Measurements from ENCODE around the gene IFITM1. TPM values are rescaled to one million over a fixed set of nuclear protein-coding genes. Genes with fewer than 3 reads are reported as not detected.
"Not testable (repeated sequence)": the region's sequence is repeated elsewhere in the genome, so short reads cannot be mapped to it uniquely, and the experiment has no call there.

The IFITM1 gene
- total RNA-seq, 6 donors from 2014 or later, result 16.8 to 119 (median 74.5) TPM

- TF ChIP-seq POLR2AphosphoS5 (IDR thresholded peaks at IDR 0.05) (no peak), CTCF (IDR thresholded peaks at IDR 0.05) (no peak), POLR2A (IDR thresholded peaks at IDR 0.05) (no peak), EP300 (IDR thresholded peaks at IDR 0.05) (no peak)
- 68 to 77% methylated on average over 4 to 5 of the region's 5 CpGs for WGBS, 2 donors
These were observed 45.4 kb downstream of the IFITM1 start for GRCh38 chr11:359181-359714.

DNA sequence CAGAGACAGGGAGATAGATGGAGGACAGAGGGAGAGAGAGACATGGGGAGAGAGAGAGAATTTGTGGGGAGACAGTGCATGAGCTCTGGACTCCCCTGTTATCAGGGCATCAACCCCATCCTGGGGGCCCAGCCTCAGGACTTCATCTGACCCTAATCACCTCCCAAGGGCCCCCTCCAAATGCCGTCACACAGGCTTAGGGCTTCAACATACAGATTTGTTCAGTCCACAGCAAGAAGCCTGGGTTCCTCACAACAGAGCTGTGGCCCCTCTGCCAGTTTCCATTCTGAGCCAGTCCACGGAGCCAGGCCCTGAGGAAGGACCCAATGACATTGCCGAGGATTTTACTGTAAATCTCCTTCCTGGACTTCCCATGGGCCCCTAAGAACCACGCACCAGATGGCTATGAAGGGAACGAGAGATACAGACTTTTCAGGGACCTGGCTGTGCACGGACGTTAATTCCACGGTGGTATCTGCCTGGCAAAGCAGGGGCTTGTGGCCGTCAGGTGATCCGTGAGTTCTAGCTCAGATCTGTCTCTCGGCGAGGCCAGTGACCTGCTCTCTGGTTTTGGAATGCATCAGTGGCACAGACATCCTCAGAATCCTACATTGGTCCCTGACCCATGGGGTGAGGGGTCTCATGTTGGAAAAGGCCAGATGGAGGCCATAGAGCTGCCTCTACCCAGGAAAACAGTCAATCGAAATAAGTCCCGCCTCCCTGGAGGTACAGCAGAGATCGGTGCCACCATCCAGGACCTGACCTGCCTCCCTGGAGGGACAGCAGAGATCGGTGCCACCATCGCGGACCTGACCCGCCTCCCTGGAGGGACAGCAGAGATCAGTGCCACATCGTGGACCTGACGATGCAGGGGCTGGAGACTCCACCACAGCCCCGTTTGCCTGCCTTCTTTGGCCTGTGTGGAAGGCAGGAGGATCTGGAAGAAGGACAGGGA, 46.8 kb downstream of the IFITM1 start:
- Histone ChIP-seq H3K36me3 (no peaks in the 10 kb centered on the region), H3K4me3 (no peak overlapping the region), H3K27ac (no peak overlapping the region), H3K27me3 (peaks cover 0 to 3% (median 0%) of the 10 kb centered on the region in 4 donors), H3K4me1 (peaks cover 1 to 7% (median 3%) of the 10 kb centered on the region in 4 donors), H3K9me3 (peaks cover 0 to 5% (median 0%) of the 10 kb centered on the region in 4 donors)
- peak; percentile 26 to 33 for ATAC-seq (ENCODE audit: low FRiP score in 2 of 2)
- DNase-seq, result peak in 1 of 2 donors; percentile 36
- no peak for TF ChIP-seq EP300 (IDR thresholded peaks at IDR 0.05)
- no peak for TF ChIP-seq POLR2A (IDR thresholded peaks at IDR 0.05)
- no peak for TF ChIP-seq POLR2AphosphoS5 (IDR thresholded peaks at IDR 0.05)
- TF ChIP-seq CTCF (IDR thresholded peaks at IDR 0.05), result no peak
- 84 to 91% methylated on average over 17 to 22 of the region's 22 CpGs for WGBS, 2 donors

More at GRCh38 chr11:359181-359714, 45.4 kb downstream of the IFITM1 start:
- peaks cover 12 to 17% (median 15%) of the 10 kb centered on the region in 4 donors for H3K4me1 ChIP-seq
- no peaks in the 10 kb centered on the region for H3K27me3 ChIP-seq
- H3K27ac ChIP-seq, result no peak overlapping the region
- DNase-seq (no peak), ATAC-seq (ENCODE audit: low FRiP score in 2 of 2) (no peak)
- H3K36me3 ChIP-seq, result no peaks in the 10 kb centered on the region
- H3K9me3 ChIP-seq, result peaks cover 0 to 5% (median 0%) of the 10 kb centered on the region in 4 donors
- no peak overlapping the region for H3K4me3 ChIP-seq

GRCh38 chr11:362642-363442, 49.0 kb downstream of the IFITM1 start:
- TF ChIP-seq CTCF (IDR thresholded peaks at IDR 0.05), result no peak
- no peak for TF ChIP-seq EP300 (IDR thresholded peaks at IDR 0.05)
- no peak for TF ChIP-seq POLR2AphosphoS5 (IDR thresholded peaks at IDR 0.05)
- no peak for TF ChIP-seq POLR2A (IDR thresholded peaks at IDR 0.05)
- Histone ChIP-seq H3K36me3 (no peaks in the 10 kb centered on the region), H3K9me3 (peaks cover 0 to 5% (median 0%) of the 10 kb centered on the region in 4 donors), H3K27me3 (peaks cover 0 to 10% (median 3%) of the 10 kb centered on the region in 4 donors), H3K4me3 (no peak overlapping the region), H3K27ac (no peak overlapping the region), H3K4me1 (peaks cover 0 to 5% (median 0%) of the 10 kb centered on the region in 4 donors)
- 86 to 87% methylated on average over 4 to 13 of the region's 36 CpGs for WGBS, 2 donors
- ATAC-seq (ENCODE audit: low FRiP score in 2 of 2), result no peak
- DNase-seq, result peak in 1 of 2 donors; percentile 8

GRCh38 chr11:363443-363805, 49.6 kb downstream of the IFITM1 start:
- H3K36me3 ChIP-seq; ATAC-seq (ENCODE audit: low FRiP score in 2 of 2); H3K4me1 ChIP-seq; DNase-seq; H3K9me3 ChIP-seq; H3K4me3 ChIP-seq; H3K27ac ChIP-seq: not testable (repeated sequence)
- H3K27me3 ChIP-seq, result peaks cover 0 to 13% (median 9%) of the 10 kb centered on the region in 4 donors
- 88 to 90% methylated on average over 2 to 5 of the region's 22 CpGs for WGBS, 2 donors
